ENCODE results near the gene RPN2. TPM values are rescaled to one million over a fixed set of nuclear protein-coding genes. Genes with fewer than 3 reads are reported as not detected.

Gene RPN2
- polyA plus RNA-seq, 5 donors = 209 to 254 (median 228) TPM

DNA sequence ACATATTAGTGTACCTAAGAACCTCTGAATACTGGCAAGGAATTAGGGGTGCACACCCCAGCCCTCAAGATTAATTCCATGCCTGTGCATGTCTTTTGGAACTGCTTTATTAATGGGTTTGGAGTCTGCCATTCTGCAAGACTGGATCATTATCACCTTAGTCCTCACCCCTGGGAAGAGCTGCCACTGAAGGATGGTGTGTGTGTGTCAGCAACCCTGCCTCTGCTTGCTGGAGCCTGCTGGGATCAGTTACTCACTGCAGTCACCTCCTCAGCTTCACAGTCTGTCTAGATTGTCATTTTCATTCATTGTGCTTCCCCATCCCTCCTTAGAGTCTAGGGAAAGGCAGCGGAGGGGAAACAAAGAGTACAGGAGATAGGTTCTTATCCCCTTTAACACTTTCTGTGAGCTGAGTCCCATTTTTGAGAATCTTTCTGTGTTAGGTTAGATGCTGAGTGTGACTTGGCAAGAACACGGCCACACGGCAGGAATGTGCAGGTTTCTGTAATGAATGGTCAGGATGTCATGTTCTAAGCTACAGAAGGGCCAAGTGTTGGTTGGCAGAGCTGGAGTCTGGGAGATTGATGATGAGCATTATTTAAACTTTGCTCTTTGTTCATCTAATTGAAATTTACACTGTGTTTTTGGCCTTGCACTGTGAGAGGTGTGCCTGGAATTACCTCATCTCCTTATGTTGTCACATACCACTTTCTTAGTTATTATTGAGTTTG, 61.4 kb downstream of the RPN2 start:
- no peak for DNase-seq

GRCh38 chr20:37242503-37242902, 63.4 kb downstream of the RPN2 start:
- no peak for DNase-seq

GRCh38 chr20:37243076-37243936, 64.2 kb downstream of the RPN2 start:
- no peak for DNase-seq

DNA sequence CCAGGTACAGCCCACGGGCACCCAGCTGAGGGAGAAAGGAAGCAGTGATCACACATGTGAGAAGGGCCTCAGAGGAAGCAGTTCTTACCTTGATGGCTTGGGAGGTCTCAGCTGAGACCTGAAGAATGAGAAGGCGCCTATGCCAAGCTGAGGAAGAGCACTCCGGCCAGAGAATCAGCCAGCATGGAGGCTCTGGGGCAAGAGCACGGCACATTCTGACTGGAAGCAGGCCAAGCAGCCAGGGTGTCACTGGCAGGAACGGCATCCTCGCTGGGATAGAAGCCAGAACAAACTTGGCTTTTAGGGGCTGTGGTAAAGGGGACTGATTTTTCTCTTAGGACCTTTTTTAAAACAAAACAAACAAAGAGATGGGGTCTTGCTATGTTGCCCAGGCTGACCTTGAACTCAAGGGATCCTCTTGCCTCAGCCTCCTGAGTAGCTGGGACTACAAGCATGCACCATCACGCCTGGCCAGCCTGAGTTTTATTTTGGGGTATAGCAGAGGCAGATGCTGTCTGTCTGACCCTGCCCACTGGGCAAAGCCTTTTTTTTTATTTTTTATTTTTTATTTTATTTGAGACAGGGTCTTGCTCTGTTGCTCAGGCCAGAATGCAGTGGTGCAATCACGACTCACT, 64.9 kb downstream of the RPN2 start:
- DNase-seq = no peak

- DNase-seq = no peak
These were observed 65.4 kb downstream of the RPN2 start for GRCh38 chr20:37244572-37244957.

DNA sequence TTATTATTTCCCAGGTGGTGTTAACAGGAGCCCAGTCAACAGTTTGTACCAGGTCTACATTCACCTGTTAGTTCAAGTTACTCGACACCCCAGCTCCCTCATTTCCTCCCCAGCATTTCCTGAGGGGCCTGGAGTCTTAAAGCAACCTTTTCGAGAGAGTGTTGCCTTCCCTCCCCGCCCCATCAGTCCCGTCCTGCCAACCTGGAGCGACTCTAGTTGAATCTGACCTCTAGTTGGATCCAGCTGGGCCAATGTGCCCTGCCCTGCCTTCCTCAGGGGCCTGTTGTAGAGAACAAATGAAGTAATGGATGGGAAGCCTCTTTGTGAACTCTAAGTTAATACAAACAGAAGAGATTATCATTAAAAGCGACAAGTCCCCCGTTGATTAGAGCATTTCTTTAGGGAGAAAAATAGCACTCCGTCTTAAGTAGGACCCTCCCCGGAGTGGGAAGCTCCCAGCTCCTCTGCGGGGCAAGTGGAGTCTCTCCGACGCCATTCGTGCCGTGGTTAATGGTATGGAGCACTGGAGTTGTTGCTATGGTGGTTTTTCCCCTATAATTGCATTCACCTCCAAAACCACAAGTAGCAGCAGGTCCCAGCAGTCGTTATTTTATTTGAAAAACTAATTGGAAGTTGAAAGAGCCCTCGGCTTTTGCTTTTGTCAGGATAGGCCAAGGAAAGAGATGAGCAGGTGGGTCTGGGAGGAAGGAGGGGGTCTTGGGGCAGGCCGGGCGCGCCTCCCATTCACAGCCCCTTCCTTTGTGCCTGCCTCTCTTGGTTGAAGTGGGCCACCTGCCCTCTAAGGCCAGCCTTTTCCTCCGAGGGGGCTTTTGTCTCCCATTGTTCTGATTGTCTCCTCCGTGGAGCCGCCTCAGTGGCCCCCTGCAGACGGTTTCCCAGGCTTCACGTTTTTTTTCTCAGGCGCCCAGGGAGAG, 66.4 kb downstream of the RPN2 start:
- no peak for DNase-seq

DNA sequence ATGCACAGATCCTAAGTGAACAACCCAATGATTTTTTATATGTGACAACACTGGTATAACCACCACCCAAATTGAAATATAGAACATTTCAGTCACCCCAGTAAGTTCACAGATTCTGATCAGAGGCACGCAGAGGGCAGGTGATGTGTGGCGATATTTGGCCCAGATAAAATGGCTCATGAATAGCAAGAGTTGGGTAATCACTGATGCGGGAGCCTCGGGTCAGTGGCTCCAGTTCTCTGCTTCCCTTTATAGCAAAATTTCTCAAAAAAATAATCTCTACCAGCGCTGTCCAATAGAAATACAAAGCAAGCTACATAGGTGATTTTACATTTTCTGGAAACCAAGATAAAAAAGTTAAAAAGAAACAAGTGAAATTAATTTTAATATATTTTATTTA, 67.6 kb downstream of the RPN2 start:
- DNase-seq = no peak

DNA sequence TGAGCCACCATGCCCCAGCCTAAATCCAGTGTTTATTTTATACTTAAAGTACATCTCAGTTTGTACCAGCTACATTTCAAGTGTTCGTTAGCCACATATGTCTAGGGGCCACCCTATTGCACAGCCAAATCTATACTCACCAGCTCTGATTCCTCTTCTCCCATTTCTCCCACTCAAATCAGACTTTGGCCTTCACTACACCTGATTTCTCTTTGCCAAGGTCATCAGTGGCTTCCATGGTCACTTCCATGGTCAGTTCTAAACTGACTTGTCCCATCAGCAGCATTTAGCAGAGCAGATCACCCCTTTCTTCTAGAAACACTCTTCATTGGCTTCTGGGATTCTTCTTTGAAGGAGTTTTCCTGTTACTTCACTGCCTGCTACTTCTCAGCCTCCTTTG, 68.4 kb downstream of the RPN2 start:
- no peak for DNase-seq

DNA sequence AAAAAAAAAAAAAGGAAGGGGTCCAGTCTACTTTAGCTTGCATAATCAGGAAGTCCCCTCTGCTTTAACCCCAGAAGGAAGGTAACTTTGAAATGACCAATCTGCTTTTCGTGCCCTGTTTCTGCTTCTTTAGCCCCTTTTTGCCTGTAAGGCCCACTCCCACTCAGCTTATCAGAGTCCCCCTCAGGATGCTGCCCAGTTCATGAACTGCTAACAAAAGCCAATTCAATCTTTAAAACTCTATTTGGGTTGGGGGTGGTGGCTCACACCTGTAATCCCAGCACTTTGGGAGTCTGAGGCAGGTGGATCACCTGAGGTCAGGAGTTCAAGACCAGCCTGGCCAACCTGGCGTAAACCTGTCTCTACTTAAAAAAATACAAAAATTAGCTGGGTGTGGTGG, 70.2 kb downstream of the RPN2 start:
- DNase-seq = no peak

DNA sequence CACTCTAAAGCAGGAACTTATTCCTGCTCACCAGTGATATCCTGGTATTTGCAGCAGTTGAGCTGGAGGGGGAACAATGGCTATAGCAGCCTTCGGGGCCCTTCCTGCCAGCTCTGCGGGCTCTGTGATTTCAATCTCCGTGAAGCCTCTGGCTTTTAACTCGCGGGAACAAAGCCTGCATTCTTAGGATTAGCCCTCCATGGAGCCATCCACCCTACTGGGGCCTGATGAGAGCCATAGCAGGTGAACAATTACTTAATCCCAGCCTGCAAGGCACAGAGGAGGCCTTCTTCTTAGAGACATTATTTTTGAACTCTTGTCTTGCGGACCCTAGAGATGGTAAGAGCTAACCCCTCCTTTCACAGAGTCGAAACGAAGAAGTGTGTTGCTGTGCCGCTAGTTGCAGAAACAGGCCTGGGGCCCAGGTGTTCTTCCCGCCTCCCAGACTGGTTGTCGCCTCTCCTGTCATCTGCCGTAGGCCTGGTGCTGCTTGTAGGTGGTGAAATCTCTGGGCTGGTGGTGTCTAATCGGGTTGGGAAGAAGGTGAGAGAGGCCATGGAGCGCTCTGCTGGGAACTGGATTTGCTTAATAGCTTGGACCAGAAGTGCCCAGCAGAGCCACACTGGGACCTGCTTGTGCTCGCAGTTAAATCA, 72.8 kb downstream of the RPN2 start:
- DNase-seq = no peak

GRCh38 chr20:37253087-37253486, 74.0 kb downstream of the RPN2 start:
- no peak for DNase-seq

GRCh38 chr20:37254114-37254878, 75.2 kb downstream of the RPN2 start:
- DNase-seq = no peak

DNA sequence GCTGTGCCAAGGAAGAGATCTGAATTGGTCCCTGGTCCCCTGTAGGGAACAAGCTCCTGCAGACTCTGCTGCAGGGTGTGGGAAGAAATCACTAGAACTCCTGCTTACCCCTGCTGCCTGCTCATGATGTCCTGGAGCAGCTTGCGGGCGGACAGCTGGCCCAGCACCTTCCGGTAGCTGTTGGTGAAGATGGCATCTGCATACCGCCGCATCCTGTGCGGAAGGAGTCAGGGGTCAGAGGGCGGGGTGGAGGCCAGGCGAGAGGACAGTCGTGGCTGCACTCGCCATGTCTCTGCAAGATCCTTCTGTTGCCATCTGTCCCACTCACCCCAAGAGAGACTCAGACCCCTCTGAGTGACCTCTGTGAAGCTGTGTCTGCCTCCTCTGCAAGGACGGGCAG, 77.2 kb downstream of the RPN2 start:
- no peak for DNase-seq

- no peak for DNase-seq
These were observed 78.4 kb downstream of the RPN2 start for GRCh38 chr20:37257530-37257929.

GRCh38 chr20:37257988-37258387, 78.9 kb downstream of the RPN2 start:
- no peak for DNase-seq

DNA sequence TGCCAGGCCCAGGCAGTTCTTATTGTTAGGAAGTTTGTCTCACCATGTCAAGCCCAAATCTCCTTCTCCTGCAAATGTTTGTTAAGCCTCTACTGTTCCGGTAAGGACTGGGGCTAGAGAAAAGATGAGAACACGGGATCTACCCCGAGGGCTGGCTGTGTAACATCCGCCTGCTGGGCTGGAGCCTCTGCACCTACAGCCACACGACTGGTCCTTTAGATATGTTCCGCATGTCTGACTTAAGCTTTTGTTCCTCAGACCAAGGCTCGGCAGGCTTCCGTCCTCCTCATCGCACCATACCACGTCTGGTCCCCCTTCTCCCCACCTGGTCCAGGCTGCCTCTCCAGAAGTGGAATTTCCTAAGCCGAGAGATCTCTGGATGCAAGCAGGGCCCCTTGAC, 79.9 kb downstream of the RPN2 start:
- DNase-seq = no peak

- DNase-seq = no peak
These were observed 80.7 kb downstream of the RPN2 start for GRCh38 chr20:37259865-37260264.

DNA sequence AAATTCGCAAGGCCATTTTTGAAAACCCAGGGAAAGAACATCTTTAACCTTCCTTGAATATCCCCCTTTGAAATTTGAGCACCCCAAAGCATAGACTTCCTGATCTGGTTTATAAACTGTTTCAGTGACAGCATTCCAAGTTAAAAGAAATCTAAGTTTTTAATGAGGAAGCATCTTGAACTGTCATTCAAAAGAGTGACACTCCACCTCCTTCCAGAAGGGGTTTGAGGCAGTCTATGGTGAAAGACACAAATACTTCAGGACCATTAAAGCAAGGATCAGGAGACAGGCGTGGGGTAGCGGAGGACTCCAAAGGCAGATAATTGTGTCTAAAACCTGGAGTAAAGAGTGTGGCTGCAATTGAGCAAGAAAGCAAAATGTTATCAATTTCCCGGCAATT, 81.8 kb downstream of the RPN2 start:
- DNase-seq = no peak

DNA sequence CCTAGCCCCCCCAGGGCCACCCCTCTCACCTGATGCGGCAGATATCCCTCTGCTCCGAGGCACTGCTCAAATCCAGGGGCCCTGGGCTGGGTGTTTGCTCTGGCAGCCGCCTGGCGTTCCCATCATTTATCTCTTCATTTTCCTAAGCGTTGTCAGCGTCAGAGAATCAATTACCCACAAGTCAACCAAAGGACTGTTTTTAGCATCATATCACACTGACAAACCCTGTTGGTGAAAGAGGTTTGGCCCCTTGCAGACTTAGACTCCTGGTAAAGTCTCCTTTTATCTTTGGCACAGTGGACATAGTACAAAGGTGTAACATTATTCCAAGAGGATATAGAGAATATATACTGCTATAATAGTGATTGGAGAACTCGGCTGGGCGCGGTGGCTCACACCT, 82.6 kb downstream of the RPN2 start, which contains the start of gene GHRH:
Gene GHRH, minus strand, starts transcription at position 101 of the 400 bp plus-strand sequence. CDS start 4,925 bp downstream, outside the sequence.
- DNase-seq = no peak

DNA sequence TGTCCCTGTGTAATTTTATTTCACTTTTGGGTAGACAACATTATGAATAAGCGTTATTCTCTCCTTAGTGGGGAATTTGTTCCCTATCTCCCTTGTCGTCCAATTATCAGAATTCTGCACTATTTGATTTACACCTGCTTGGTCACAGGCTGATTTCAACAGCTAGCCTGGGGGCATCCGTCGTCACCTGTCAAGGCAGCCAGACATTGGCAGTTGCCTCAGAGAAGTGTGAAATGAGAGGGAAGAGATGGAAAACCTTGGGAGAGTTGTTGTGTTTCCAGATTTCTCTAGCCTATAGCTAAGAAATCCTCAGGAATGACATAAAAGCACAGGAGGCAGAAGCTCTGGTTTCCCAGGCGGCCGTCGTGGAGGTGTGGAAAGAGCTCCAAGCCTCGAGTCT, 83.4 kb downstream of the RPN2 start:
- DNase-seq = no peak
